NT2/D1 (cell line): ENCODE results near the gene ARHGAP10.

ENCODE experiments used
- DNase-seq: peaks from one replicate; pipeline ENCODE4 v3.0.0-alpha.2; 2011; ENCODE audit warnings: low read depth, low spot score
- H3K27me3 ChIP-seq: 2 replicates; pipeline ENCODE4 v1.6.0; 2011; ENCODE audit warnings: mild to moderate bottlenecking; ENCODE audit not compliant: insufficient read length, insufficient read depth
- H3K36me3 ChIP-seq: 2 replicates; pipeline ENCODE4 v1.6.1; 2011; ENCODE audit warnings: mild to moderate bottlenecking, low read length, mixed read lengths; ENCODE audit not compliant: insufficient read depth, insufficient read length
- H3K4me1 ChIP-seq: 2 replicates; pipeline ENCODE4 v1.5.1; 2011; ENCODE audit not compliant: insufficient read depth, insufficient read length
- H3K4me3 ChIP-seq: 2 replicates; pipeline ENCODE4 v1.5.1; 2011; ENCODE audit warnings: low read depth; ENCODE audit not compliant: insufficient read length
- H3K9ac ChIP-seq: 2 replicates; pipeline ENCODE4 v1.6.0; 2011; ENCODE audit warnings: low read depth; ENCODE audit not compliant: insufficient read length
- H3K9me3 ChIP-seq: 2 replicates; pipeline ENCODE4 v1.5.1; 2011; ENCODE audit warnings: mild to moderate bottlenecking, low read length; ENCODE audit not compliant: insufficient read depth
- SUZ12 ChIP-seq: IDR thresholded peaks from 2 replicates; pipeline ENCODE4 v1.6.1; 2011; ENCODE audit not compliant: insufficient read length, insufficient read depth; ENCODE audit errors: extremely low read depth
- YY1 ChIP-seq: IDR thresholded peaks from 2 replicates; pipeline ENCODE4 v1.6.1; 2011; ENCODE audit not compliant: insufficient read length, insufficient read depth
- ZNF274 ChIP-seq: IDR thresholded peaks from 2 replicates; pipeline ENCODE4 v1.6.1; 2011; ENCODE audit warnings: mild to moderate bottlenecking, low read depth, low read length

ARHGAP10 gene

DNA sequence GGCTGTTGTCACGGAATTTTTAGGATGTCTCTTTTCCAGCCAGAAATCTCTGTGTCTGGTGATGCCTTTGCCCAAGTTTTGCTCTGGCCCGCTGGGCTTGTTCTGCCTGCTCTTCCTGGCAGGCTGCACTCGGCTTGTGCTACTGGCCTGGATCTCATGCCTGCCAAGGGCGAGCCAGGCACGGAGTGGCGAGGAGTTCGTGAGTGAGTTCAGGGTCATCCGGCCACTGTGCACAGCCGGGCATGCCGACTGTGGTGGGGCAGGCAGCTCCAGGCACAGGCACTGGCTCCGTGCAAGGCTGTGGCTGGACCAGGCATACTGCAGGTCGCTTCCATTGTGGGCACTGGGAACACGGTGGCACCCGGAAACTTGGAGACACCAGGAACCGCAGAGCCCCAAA is 129.1 kb downstream of the ARHGAP10 start:
- Histone ChIP-seq H3K27me3 (no peaks in the 10 kb centered on the region), H3K4me3 (no peak overlapping the region), H3K9ac (no peak overlapping the region), H3K4me1 (no peaks in the 10 kb centered on the region), H3K36me3 (peaks cover 20% of the 10 kb centered on the region), H3K9me3 (no peaks in the 10 kb centered on the region; the same call in 1 of the 2 replicates)
- TF ChIP-seq ZNF274 = no peak
- TF ChIP-seq YY1 = no peak
- no peak for DNase-seq

GRCh38 chr4:147862043-147862692 is 130.3 kb downstream of the ARHGAP10 start:
- no peak for TF ChIP-seq ZNF274
- no peak for TF ChIP-seq SUZ12
- no peak for TF ChIP-seq YY1

DNA sequence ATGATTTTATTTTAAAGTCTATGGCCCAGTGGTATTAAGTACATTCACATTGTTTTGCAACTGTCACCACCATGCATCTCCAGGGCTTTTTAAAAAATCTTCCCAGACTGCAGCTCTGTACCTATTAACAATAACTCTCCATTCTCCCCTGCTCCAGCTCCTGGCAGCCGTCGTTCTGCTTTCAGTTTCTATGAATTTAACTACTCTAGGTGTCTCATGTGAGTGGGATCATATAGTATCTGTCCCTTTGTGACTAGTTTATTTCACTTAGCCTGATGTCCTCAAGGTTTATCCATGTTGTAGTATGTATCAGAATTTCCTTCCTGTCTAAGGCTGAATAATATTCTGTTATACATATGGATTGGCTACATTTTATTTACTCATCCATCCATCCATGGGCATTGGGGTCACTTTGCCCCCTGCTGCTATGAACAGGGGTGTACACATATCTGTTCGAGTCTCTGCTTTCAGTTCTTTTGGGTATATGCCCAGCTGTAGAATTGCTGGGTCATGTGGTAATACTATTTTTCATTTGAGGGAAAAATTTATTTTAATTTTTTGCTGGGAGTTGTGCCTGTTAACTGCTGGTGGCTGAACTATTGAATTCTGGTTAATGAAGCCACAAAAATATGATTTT is 131.3 kb downstream of the ARHGAP10 start:
- DNase-seq = no peak
- Histone ChIP-seq H3K4me3 (no peak overlapping the region), H3K27me3 (no peaks in the 10 kb centered on the region), H3K9ac (no peak overlapping the region), H3K9me3 (no peaks in the 10 kb centered on the region; the same call in 1 of the 2 replicates), H3K4me1 (peaks cover 3% of the 10 kb centered on the region), H3K36me3 (peaks cover 22% of the 10 kb centered on the region)
- TF ChIP-seq SUZ12 = no peak
- TF ChIP-seq ZNF274 = no peak
- no peak for TF ChIP-seq YY1

More at GRCh38 chr4:147862043-147862692, 130.3 kb downstream of the ARHGAP10 start:
- peaks cover 20% of the 10 kb centered on the region for H3K36me3 ChIP-seq
- peaks cover under 1% of the 10 kb centered on the region for H3K4me1 ChIP-seq
- no peaks in the 10 kb centered on the region for H3K27me3 ChIP-seq
- no peak overlapping the region for H3K9ac ChIP-seq
- no peak for DNase-seq
- H3K9me3 ChIP-seq = no peaks in the 10 kb centered on the region; the same call in 1 of the 2 replicates
- H3K4me3 ChIP-seq = no peak overlapping the region

DNA sequence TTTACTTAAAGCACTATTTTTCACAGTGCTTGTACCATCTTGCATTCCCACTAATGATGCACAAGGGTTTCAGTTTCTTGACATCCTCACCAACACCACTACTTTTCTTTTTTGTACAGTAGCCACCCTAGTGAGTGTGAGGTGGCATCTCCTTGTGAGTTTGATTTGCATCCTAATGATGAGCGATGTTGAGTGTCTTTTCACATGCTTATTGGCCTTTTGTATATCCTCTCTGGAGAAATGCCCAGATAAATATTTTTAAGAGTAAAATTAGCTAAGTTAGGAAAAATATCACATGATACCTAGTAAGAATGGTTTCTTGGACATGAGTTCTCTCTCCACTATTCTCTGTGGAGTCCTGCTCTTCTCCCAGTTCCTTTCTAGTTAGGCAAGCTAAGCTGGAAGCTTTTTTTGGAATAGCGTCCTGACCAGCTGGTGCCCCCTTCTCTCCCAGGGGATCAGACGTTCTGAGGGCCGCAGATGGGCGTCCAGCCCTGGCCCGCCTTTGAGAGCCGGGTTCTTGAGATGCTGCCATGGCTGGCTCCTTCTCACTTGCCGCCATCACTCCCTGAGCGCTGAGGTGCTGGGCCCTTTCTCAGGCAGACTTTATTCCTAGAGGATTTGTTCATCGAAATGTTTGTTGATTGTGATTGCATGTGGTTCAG is 132.1 kb downstream of the ARHGAP10 start:
- peaks cover 3% of the 10 kb centered on the region for H3K4me1 ChIP-seq
- no peaks in the 10 kb centered on the region for H3K27me3 ChIP-seq
- H3K9ac ChIP-seq = no peak overlapping the region
- peaks cover 28% of the 10 kb centered on the region for H3K36me3 ChIP-seq
- H3K4me3 ChIP-seq = no peak overlapping the region
- H3K9me3 ChIP-seq = no peaks in the 10 kb centered on the region; the same call in 1 of the 2 replicates
- TF ChIP-seq YY1 = no peak
- TF ChIP-seq ZNF274 = no peak
- TF ChIP-seq SUZ12 = no peak
- DNase-seq = no peak

DNA sequence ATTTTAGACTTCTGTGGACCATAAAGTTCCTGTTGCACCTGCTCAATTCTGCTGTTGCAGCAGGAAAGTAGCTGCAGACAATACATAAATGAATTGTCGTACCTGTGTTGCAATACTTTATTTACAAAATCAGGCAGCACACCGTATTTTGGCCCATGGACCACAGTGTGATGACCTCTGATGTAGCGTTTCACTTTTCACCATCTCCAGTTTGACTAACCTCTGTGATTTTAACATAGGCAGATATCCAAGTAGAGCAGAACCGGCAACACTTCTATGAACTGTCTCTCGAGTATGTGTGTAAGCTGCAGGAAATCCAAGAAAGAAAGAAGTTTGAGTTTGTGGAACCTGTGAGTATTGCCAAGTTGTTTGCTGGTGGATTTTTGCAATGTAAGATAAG is 132.7 kb downstream of the ARHGAP10 start:
- H3K9me3 ChIP-seq = no peaks in the 10 kb centered on the region; the same call in 1 of the 2 replicates
- DNase-seq = no peak
- no peak overlapping the region for H3K9ac ChIP-seq
- no peak overlapping the region for H3K4me3 ChIP-seq
- H3K27me3 ChIP-seq = no peaks in the 10 kb centered on the region
- peaks cover 3% of the 10 kb centered on the region for H3K4me1 ChIP-seq
- peaks cover 29% of the 10 kb centered on the region for H3K36me3 ChIP-seq
- TF ChIP-seq ZNF274 = no peak
- no peak for TF ChIP-seq SUZ12
- no peak for TF ChIP-seq YY1

DNA sequence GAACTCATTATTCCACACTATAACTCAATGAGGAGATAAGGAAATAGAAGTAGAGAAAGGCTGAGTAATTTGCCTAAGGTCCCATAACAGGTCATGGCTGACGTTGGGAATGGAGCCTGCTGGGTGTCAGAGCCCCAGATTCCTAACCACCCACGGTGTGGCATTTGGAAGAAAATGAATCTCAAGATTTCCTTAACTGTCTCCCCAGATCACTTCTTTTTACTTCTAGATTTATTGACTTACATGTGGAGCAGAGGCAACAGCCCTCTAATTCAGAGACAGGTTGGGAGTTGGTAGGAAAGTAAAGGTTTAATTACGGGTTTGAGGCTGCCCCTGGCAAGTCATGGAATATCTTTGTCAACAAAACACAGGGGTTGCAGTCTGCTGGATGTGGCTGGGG is 134.0 kb downstream of the ARHGAP10 start:
- H3K9ac ChIP-seq = no peak overlapping the region
- H3K4me1 ChIP-seq = peaks cover 3% of the 10 kb centered on the region
- peaks cover 25% of the 10 kb centered on the region for H3K36me3 ChIP-seq
- TF ChIP-seq ZNF274 = no peak
- TF ChIP-seq YY1 = no peak
- no peak for TF ChIP-seq SUZ12
- DNase-seq = no peak
- H3K9me3 ChIP-seq = no peaks in the 10 kb centered on the region; the same call in 1 of the 2 replicates
- no peaks in the 10 kb centered on the region for H3K27me3 ChIP-seq
- H3K4me3 ChIP-seq = no peak overlapping the region
